HG02763 (cell line): ENCODE results near the gene IL4.
"Not testable (repeated sequence)": the region's sequence is repeated elsewhere in the genome, so short reads cannot be mapped to it uniquely, and the experiment has no call there.

ENCODE experiments used
- ATAC-seq: cut with Tn5 transposase; IDR thresholded peaks from one replicate; pipeline ENCODE4 v1.9.1; 2021; ENCODE audit warnings: mild to moderate bottlenecking, moderate library complexity; ENCODE audit not compliant: unreplicated experiment

IL4 gene

DNA sequence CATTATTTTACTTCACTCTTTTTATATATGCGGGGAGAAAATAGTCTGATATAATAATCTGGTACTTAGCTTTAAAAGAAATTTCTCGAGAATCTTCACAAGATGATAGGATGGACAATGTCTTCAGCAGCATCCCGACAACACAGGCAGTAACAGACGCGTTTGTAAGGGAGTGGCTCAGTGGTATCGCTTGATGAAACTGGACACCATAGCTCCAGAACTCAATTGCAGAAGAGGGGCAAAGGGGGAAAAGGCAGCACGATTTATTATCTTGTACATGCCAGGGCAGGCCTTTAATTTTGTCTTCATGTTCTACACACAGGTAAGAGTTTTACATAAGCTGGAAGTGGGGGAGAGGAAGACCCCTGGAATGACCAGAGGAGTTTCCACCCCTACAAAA lies 15.7 kb downstream of the IL4 start:
- ATAC-seq: no peak

DNA sequence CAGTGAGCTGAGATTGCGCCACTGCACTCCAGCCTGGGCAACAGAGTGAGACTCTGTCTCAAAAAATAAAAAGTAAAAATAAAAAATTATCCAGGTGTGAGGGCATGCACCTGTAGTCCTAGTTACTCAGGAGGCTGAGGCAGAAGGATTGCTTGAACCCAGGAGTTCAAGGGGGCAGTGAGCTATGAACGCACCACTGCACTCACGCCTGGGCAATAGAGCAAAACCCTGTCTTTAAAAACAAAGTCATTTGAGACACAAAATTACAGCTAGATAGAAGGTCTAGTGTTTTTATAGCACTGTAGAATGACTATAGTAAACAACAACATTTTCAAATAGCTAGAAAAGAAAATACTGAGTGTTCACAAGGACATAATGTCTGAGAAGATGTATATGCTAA lies 16.4 kb downstream of the IL4 start:
- ATAC-seq: no peak

DNA sequence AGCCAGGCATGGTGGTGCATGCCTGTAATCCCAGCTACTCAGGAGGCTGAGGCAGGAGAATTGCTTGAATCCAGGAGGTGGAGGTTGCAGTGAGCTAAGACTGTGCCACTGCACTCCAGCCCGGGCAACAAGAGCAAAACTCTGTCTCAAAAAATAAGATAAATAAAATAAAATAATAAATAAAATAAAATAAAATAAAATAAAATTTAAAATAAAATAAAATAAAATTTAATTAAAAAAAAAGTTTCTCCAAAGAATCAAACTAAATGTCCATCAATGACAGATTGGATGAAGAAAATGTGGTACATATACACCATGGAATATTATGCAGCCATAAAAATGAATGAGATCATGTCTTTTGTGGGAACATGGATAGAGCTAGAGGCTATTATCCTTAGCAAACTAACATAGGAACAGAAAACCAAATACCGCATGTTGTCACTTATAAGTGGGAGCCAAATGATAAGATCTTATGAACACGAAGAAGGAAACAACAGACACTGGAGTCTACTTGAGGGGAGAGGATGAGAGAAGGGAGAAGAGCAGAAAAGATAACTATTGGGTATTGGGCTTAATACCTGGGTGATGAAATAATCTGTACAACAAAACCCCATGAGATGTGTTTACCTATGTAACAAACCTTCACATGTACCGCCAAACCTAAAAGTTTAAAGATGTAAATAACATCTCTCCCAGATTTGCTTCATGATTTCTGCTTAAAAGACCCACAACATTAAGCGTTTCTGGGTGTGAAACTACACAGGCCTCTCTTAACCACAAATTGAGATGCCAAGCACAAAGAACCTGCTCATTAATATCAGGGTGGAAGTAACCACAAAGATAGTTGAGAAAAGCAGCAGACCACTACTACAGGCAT lies 18.2 kb downstream of the IL4 start:
- not testable (repeated sequence) for ATAC-seq

- no peak for ATAC-seq
Observed at GRCh38 chr5:132692632-132692967, 18.8 kb downstream of the IL4 start.

DNA sequence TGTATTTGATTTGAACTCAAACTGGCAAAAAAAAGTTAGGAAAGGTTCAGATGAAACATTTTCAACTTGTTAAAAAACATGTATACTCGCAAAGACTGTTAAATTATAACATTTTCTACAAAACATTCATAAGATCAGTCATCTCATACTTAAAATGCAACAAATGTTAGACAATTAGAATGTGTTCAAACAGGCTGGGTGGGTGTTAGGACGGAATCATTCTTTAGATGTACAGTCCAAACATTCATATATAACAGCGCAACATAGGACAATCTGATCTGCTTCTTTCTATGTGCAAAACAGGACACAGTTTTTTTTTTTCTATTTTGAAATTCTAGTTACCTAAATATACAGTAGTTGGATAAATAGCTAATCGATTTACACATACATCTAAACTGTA lies 22.2 kb downstream of the IL4 start:
- no peak for ATAC-seq

- no peak for ATAC-seq
Observed at GRCh38 chr5:132704875-132705274, 31.1 kb downstream of the IL4 start.

DNA sequence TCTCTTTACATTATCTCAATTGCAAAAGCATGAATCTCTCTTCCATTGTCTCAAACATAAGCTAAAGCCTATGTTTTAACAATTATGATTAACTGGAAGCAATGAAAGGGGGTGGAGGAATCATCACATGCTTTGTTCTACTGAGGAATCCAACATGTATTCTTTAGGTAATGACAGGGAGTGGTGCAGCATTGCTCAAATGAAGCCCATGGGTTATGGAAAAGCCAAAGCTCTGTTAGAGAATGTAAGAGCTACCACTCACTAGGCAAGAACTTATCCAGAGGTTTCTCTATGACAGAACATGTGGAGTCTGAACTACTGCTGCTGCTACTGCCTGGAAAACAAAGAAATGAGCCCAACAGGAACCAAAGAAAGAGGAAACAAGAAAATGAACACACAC lies 34.9 kb downstream of the IL4 start:
- ATAC-seq: no peak

- no peak for ATAC-seq
Observed at GRCh38 chr5:132714456-132715307, 40.9 kb downstream of the IL4 start.

- ATAC-seq: no peak
Observed at GRCh38 chr5:132718544-132719312, 44.9 kb downstream of the IL4 start.

DNA sequence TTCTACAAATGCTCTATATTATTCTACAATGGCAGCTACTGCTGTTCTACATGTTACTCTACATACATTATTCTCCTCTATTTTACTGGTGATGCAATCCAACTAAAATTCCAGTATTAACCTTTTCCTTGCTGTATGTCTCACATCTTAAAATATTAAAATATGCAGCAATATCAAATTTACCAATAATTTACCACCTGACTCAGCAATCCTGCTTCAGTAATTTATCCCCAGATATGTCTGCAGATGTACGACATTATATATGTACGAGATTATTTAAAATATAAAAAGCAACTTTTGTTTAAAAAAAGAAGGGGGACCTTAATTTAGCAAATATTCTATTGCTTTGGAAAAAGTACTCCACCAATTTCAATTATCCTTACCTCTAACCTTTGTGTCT lies 52.0 kb downstream of the IL4 start:
- ATAC-seq: no peak

DNA sequence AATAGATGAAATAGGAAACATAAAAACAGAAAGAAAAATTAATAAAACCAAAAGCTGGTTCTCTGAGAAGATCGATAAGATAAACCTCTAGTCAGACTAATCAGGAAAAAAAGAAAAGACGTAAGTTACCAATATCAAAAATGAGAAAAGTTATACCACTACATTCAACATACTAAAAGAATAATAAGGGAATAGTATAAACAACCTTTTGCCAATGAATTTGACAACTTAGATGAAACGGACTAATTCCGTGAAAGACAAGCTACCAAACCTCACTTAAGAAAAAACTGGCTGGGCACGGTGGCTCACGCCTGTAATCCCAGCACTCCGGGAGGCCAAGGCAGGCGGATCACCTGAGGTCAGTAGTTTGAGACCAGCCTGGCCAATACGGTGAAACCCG lies 56.1 kb downstream of the IL4 start:
- ATAC-seq: no peak
